ENCODE results near the gene SLC26A1. TPM values are rescaled to one million over a fixed set of nuclear protein-coding genes. Genes with fewer than 3 reads are reported as not detected.

SLC26A1 gene
- total RNA-seq, 1 donor from 2014 or later, result 0.43 TPM

DNA sequence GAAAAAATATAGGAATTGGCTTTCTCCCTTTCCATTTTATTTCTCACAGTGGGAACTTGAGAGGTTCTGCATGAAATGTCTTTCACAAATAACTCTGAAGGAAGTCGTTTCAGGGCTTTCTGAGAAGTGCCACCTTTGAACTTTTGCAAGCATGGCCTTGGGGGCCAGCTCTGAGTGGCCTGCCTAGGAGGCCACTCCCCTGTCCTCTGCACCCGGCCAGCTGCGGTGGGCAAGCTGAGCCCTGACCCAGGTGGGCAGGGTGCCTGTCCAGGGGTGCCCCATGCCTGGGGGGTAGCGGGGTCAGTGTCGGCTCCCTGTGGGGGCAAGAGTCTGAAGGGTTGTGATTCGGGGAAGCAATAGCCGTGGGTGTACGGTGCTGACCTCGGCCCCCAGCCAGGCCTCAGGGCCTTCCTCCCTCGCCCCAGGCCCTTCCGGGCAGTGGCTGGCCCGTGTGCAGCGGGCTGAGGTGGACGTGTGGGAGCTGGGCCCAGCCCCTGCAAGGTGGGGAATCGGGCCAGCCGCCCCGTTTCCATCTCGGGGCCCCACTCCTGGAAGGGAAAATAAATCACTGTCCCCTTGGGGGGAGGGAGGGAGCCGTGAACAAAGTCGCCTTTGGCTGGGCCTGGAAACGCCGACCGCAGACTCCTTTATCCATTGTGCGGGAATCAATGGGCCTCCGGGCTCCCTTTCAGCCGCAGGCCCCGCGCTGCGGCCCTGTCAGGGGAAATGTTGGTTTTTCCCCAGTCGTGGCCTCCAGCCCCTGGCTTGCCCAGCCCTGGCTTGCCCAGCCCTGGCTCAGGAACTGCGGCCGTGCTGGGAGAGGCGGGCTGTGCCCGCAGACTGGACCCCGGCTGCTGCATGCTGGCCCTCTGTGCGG lies 21.3 kb upstream of the SLC26A1 start:
- intact Hi-C loops (cut with micrococcal nuclease), result loop anchor here (5.0 kb wide), 1 partner anchor 82 kb away; the partner anchor contains the start of genes GAK and TMEM175

DNA sequence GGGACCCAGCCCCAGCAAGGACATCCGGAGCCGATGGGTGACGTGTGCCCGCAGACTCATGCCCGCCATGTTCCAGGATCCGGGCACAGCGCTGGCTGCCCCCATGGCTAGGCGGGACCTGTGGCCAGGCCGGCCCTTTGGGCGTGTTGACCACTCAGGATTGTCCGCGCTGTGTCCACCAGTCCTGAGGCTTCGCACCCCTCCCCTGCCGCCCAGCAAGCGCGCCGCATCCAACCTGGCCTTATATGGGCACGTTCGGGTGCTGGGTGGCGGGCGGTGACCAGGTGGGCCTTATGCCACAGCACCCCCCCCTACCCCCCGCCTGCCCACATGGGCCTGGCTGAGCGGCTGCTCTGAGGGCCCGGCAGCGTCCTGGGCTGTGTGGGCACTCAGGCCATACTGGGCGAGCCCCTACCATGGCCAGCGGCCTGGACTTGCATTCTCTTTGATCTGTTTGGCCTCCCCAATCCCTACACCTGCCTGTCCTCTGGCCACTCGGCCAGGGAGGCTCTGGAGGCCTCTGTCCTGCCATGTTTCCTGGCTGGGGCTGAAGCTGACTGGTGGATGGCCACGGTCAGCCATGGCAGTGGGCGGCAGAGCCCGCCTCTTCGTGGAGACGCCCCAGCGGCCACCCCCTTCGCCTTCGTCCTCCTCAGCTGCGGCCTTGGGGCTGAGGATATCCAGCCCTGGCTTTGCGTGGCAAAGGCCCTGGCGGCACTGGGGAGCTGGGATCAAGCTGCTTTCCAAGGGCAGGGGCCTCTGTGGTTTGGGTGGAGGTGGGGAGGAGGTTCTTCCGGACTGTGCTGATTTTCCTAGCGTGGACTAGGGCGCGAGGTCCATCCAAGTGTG lies 20.2 kb upstream of the SLC26A1 start:
- intact Hi-C loops (cut with micrococcal nuclease), result loop anchor here (5.0 kb wide), 1 partner anchor 81 kb away; the partner anchor contains the start of genes GAK and TMEM175

DNA sequence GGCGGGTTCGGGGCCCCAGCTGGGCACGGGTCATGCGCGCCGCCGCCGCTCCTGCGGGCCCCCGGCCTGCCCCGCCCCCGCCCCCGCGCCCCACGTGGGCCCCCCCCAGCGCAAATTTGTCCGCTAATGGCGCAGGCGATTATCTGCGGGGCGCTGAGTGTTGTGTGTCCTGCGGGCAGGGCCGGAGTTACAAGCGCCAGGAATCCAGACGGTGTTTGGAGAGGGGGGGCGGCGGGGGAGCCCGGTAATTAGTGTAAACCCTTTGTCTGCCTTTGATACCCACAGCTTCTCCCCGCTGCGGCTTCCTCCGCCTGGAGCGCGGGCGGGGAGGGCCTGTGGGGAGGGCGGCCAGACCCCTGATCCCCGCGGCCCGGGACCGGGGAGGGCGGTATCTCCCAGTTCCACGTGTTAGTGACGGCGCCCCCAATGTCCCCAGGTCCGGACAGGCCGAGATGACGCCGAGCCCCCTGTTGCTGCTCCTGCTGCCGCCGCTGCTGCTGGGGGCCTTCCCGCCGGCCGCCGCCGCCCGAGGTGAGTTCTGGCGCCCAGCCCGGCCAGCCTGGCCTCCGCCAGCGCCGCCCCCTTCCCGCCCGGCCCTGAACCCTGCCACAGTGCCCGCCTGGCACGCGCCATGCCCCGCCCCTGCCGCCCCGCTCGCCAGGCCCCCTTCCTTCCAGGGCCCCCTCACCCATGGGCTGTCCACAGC lies 19.0 kb upstream of the SLC26A1 start:
- intact Hi-C loops (cut with micrococcal nuclease), result loop anchor here (5.0 kb wide), 1 partner anchor 80 kb away; the partner anchor contains the start of genes GAK and TMEM175

DNA sequence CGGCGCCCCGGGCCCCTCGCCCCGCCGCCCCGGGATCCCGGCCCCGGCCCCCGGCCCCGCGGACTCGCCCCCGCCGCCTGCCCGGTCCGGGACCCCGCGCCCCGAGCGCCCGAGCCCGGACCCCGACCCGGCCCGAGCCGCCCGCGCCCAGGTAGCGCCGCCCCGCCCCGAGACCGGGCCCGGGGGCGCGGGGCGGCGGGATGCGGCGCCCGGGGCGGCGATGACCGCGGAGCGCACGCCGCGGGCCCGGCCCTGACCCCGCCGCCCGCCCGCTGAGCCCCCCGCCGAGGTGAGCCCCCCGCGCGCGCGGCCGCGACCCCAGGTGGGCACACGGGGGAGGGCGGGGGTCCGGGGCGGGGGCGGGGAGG lies 18.4 kb upstream of the SLC26A1 start:
- intact Hi-C loops (cut with micrococcal nuclease), result loop anchor here (1.0 to 5.0 kb wide), 5 partner anchors 25 to 337 kb away; partner anchors contain the start of genes ATP5ME, DGKQ, GAK and IDUA

DNA sequence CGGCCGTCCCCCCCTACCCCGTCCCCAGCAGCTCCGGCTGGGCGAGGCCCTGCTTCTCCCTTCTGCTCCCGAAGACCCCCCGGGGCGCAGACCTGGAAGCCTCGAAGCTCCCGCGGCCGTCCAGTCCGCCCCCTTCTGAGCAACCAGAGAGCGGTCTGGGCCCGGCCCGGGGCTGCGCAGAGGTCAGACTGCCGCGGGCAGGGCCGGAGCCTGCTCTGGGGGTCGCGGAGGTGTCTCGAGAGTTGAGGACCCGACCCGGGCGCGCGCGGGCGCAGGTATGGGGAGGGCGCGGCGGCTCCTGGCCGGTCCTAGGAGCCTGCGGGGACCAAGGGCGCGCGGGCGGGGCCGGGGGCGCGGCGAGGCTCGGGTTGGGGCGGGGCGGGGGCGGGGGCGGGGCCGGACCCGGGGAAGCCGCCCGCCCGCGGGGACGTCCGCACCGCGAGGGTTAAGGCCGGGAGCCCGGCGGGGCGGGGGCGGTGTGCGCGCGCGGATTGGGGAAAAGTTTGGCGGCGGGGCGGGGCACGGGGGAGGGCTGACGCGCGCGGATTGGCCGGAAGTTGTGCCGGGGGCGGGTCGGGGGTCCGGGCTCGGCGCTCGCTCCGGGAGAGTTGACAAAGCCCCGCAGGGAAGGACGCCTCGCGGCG lies 17.9 kb upstream of the SLC26A1 start, which contains the start of gene FGFRL1:
FGFRL1 (plus strand) TSS at position 605 of the 644 bp plus-strand sequence. CDS start 860 bp downstream, outside the sequence.
- intact Hi-C loops (cut with micrococcal nuclease), result loop anchor here (1.0 to 5.0 kb wide), 5 partner anchors 24 to 336 kb away; partner anchors contain the start of genes ATP5ME, DGKQ, GAK and IDUA

DNA sequence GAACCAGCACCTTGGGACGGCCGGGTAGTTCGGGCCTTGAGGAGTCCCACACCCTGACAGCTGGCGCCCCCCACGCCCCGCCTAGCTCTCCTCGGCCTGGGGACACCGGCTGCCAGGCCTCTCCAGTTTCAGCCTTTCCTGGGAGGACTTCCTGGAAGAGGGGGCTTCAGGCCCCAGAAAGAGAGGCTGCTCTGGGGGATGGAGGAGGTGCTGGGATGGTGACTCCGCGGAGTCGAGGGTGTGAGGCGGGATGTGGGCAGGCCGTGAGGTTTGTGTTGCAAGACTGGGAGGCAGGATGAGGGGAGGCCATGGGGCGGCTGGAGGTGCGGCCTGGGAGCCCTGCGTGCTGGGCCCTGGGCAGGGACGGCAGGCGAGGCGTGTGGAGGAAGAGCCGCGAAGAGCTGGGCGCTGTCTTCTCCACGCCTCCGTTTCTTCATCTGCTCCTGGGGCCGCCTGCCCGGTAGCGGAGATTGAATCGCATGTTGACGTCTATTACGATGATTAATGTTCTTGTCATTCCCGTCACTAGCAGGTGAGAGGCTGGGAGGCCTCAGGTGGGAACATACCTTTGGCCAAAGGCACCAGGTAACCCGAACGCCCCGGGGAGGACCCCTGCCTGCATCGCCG lies 17.3 kb upstream of the SLC26A1 start:
- intact Hi-C loops (cut with micrococcal nuclease), result loop anchor here (1.0 to 5.0 kb wide), 8 partner anchors 24 to 570 kb away; partner anchors contain the start of genes ATP5ME, DGKQ, GAK and IDUA

DNA sequence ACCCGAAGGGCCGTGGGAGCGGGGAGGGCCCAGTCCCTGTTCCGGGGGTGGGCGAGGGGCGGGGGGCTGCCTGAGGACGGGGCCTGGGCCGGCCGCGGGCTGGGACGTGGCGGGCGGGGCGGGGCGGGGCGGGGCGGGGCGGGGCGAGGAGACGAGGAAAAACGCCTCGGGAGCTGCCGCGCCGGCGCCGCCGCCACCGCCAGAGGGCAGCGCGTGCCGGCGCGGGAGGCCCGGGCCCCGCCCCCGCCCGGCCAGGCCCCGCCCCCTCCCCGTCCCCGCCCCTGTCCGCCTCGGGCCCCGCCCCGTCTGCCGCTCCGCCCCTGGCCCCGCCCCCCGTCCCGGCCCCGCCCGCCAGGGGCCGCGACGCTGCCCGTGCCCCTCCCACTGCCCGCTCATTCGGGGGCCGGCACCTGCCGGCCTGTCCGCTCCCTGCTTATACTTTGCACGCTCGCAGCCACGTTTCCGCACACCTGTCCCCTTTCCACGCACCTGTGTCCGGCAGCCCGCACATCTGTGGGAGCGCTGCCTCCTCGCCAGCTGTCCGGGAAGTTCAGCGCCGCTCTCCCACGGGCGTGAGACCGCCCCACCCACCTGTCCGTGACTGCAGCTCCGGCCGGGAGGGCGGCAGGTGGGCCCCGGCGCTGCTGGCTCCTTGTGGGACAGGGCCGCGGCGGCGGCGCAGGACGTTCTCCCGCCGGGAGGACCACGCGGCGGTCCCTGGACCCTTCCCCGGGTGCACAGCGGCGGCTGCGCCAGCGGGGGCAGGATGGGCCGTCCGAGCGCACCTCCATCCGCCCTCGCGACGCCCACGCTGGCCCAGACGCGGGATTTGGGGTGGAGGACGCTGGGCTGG lies 16.6 kb upstream of the SLC26A1 start:
- intact Hi-C loops (cut with micrococcal nuclease), result loop anchor here (1.0 to 5.0 kb wide), 7 partner anchors 23 to 571 kb away; partner anchors contain the start of genes ATP5ME, GAK, IDUA and MYL5

DNA sequence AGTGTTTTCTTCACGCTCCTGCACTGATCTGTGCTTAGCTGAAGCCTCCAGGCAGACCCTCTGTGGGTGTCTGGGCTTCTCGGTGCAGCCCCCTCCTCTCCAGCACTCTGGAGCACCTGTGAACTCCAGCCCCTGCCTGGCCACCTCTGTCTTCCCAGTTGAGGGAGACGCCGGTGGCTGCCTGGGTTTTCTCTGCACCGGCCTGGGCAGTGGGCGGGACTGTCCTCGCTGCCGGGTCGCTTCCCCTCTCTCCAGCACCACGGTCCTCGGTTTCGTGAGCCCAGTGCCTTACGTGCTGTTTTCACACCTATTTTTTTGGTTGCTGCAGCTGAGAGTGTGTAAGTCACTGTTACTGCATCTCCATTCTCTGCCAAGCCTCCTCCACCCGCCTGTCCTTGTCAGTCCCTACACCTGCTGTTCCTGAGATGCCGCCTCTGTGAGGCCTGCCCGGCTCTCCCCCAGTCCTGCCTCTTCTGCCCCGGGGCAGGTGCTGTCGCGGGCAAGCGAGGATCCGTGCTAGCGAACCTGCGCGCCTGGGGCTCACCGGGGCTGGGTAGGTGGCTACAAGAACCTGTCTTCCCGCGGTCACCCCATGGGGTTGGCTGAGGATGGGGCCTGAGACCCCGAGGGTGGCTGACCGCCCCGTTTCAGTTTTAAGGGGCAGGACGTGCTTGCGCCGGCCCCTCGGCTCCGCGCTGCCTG lies 15.8 kb upstream of the SLC26A1 start:
- intact Hi-C loops (cut with micrococcal nuclease), result no loop called here

DNA sequence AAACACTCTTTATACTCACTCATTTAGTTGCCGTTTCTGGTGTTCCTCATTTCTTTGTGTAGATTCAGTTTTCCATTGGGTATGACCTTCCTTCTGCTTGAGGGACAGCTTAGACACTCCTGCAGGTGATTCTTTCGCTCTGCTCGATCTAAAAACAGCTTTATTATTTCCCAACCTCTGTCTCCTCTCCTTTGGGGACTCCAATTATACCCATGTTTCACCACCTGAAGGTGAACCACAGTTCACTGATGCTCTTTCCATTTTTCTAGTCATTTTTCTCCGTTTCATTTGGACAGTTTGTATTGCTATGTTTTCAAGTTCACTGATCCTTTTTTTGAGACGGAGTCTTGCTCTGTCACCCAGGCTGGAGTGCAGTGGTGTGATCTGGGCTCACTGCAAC lies 13.7 kb upstream of the SLC26A1 start:
- intact Hi-C loops (cut with micrococcal nuclease), result no loop called here

DNA sequence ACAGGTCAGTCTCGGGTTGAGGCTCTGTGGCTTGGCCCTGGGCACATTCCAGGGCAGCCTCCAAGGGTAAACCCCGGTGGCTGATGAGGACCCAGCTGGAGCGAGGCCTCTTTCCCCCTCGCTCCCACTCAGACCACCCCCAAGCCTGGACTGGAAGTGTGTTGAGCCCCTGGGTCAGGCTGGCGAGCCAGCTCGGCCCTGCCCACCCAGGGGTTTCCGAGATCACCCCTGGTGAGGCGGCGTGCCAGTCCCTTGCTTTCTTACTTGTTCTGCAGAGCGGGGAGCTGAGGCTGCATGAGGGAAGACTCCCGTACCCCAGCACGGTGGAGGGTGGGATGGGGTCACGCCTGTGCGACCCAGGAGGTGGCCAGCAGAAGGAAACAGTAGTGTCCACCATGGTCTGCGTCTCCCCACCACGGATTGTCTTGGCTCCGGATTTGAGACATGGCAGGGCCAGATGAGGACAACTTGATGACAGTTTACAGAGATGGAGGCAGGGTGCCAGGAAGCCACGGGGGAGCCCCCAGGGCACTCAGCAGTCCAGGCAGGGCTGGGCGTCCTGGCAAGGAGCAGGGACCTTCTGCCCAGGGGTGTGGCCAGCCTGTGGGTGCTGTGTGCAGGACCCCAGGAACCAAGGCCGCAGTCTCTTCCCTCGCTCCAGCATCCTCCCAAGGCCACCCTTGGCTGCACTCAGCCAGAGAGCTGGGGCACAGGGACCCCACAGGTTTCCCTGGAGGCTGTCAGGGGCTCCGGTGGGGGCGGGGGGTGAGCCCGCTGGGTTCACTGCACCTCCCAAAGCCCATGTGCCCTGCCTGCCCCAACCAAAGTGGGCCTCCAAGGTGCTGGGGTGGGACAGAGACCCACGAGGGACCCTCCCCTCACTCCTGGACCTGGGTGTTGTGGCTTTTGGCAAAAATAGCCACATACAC lies 11.6 kb upstream of the SLC26A1 start:
- intact Hi-C loops (cut with micrococcal nuclease), result no loop called here

DNA sequence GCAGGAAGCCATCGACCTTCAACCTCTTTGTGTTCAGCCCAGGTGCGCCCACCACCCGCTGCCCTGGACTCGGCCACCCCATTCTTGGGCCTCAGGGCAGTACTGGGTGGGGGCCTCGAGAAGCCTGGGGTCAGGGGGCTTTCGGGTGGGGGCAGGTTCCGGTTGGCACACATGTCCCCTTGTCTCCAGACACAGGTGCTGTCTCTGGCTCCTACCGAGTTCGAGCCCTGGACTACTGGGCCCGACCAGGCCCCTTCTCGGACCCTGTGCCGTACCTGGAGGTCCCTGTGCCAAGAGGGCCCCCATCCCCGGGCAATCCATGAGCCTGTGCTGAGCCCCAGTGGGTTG lies 10.8 kb upstream of the SLC26A1 start:
- intact Hi-C loops (cut with micrococcal nuclease), result no loop called here

DNA sequence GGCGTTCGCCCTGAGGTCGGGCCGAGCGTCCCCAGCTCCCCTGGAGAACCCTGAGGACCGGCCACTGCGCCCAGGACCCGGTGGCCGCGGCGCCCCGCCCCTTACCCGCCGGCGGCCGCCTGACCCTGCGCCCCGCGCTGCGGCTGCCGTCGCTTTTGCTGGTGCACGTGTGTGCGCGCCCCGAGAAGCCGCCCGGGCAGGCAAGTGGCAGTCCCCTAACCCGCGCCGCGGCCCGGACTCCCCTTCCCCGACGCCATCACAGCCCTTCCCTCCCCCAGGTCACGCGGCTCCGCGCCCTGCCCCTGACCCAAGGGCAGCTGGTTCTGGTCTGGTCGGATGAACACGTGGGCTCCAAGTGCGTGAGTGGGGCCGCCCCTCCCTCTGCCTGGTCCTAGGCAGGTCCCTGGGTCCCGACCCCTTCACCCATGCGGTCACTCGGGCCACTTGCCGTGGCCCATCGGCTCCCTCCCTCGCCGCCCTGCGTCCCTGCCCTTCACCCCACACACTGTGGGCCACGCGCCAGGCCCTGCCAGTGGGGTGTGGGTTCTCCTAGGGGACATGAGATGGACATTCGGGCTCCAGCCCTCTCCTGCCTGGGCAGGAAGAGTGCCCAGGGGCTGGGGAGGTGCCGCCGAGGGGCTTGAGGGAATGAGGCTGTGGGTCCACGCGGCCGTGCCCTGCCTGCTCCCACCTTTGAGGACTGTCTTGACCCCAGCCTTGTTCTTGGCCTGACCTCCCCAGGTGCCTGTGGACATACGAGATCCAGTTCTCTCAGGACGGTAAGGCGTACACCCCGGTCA lies 10.3 kb upstream of the SLC26A1 start:
- intact Hi-C loops (cut with micrococcal nuclease), result no loop called here

DNA sequence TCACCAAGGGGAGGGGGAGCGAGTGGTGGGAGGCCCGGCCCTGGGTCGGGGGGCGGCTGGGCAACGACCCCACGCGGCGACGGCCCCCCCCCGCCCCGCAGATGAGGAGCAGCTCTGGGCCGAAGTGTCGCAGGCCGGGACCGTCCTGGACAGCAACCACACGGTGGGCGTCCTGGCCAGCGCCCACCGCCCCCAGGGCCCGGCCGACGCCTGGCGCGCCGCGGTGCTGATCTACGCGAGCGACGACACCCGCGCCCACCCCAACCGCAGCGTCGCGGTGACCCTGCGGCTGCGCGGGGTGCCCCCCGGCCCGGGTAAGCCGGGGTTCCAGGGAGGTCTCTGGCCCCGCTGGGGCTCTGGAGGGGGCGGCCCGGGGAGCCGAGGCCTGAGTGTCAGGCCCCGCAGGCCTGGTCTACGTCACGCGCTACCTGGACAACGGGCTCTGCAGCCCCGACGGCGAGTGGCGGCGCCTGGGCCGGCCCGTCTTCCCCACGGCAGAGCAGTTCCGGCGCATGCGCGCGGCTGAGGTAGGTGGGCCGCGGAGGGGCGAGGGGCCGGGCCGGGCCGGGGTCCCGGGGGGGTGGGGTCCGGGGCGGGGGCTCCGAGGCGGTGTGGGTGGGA lies 9.5 kb upstream of the SLC26A1 start:
- intact Hi-C loops (cut with micrococcal nuclease), result no loop called here

DNA sequence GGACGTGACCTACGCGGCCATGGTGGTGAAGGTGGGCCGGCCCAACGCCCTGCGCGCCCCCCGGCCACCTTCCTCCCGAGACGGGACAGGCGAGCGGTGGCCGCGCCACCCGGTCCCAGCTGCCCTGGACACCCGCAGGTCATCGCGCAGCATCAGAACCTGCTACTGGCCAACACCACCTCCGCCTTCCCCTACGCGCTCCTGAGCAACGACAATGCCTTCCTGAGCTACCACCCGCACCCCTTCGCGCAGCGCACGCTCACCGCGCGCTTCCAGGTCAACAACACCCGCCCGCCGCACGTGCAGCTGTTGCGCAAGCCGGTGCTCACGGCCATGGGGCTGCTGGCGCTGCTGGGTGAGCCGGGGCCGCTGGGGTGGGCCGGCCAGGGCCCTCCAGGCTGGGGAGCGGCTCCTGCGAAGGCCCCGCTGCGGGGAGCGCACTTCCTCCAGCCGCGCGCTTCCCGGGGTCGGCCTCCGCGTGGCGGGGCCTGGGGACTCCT lies 9.0 kb upstream of the SLC26A1 start:
- intact Hi-C loops (cut with micrococcal nuclease), result no loop called here

DNA sequence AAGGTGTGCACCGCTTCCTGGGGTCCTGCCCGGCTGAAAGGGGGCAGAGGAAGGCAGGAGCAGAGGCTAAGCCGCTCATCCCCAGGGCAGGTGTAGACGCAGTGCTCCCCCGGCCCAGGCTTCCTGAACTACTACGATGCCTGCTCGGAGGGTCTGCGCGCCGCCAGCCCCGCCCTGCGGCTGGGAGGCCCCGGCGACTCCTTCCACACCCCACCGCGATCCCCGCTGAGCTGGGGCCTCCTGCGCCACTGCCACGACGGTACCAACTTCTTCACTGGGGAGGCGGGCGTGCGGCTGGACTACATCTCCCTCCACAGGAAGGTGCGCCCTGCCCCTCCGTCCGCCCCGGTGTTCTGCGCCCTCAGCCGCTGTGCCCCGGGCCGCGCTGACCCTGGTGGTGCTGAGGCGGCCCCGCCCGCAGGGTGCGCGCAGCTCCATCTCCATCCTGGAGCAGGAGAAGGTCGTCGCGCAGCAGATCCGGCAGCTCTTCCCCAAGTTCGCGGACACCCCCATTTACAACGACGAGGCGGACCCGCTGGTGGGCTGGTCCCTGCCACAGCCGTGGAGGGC lies 8.4 kb upstream of the SLC26A1 start:
- intact Hi-C loops (cut with micrococcal nuclease), result no loop called here

All from T-helper 2 cell treated with Interferon-gamma antibody and Interleukin-4, amounts not matched to agents 100 ng/mL and 5 ng/mL, for 36 hours (primary cell).